Kidney epithelial cell (primary cell): ENCODE results near the gene GUCY2F. TPM values are rescaled to one million over a fixed set of nuclear protein-coding genes. Genes with fewer than 3 reads are reported as not detected.

Experiments
- DNase-seq: peaks from one replicate; pipeline ENCODE4 v3.0.0-alpha.2; 2010; ENCODE audit warnings: low read depth
- H3K27me3 ChIP-seq: 2 replicates; pipeline ENCODE4 v1.6.0; 2011; ENCODE audit warnings: low read length; ENCODE audit not compliant: control insufficient read depth, insufficient read depth
- H3K36me3 ChIP-seq: 2 replicates; pipeline ENCODE4 v1.5.1; 2011; ENCODE audit warnings: low read length; ENCODE audit not compliant: control insufficient read depth, insufficient read depth
- H3K4me3 ChIP-seq: 2 replicates; pipeline ENCODE4 v1.5.1; 2011; ENCODE audit warnings: low read depth, mild to moderate bottlenecking, control low read depth, low read length
- total RNA-seq: library from RNA; depleted of rRNA; stranded (reverse); fragments of >200 nt; gene quantifications from 2 replicates; pipeline ENCODE4 v1.2.3, GENCODE V29; 2015
- TF ChIP-seq, protein P1 (sequence below): IDR thresholded peaks from 2 replicates; pipeline ENCODE4 v1.5.1; 2011; ENCODE audit warnings: mild to moderate bottlenecking, moderate library complexity, low read length, control low read depth, inconsistent platforms; ENCODE audit not compliant: insufficient read depth, poor library complexity, severe bottlenecking

The GUCY2F gene
- total RNA-seq, 1 donor from 2014 or later: not detected

DNA sequence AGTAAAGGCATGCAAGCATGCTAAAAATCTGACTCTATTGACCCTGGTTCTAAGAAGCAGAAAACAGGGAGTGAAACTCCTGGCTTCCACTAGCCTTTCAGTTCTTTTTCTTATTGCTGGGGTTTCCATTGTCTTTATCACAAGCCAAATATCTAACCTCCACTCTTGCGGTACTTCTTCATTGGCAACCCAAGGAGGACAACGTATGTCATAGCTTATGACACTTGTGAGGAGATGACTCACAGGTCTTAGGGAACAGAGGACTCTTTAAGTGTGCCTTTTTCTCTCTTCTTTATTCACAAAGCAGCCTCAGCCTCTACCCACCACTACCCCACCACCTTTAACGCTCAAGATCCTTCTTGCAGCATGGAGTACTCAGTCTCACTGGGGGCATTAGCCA, 124.2 kb downstream of the GUCY2F start:
- H3K36me3 ChIP-seq: no peaks in the 10 kb centered on the region
- DNase-seq: no peak
- no peaks in the 10 kb centered on the region for H3K27me3 ChIP-seq
- H3K4me3 ChIP-seq: no peak overlapping the region
- TF ChIP-seq, protein P1, sequence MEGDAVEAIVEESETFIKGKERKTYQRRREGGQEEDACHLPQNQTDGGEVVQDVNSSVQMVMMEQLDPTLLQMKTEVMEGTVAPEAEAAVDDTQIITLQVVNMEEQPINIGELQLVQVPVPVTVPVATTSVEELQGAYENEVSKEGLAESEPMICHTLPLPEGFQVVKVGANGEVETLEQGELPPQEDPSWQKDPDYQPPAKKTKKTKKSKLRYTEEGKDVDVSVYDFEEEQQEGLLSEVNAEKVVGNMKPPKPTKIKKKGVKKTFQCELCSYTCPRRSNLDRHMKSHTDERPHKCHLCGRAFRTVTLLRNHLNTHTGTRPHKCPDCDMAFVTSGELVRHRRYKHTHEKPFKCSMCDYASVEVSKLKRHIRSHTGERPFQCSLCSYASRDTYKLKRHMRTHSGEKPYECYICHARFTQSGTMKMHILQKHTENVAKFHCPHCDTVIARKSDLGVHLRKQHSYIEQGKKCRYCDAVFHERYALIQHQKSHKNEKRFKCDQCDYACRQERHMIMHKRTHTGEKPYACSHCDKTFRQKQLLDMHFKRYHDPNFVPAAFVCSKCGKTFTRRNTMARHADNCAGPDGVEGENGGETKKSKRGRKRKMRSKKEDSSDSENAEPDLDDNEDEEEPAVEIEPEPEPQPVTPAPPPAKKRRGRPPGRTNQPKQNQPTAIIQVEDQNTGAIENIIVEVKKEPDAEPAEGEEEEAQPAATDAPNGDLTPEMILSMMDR: no peak

DNA sequence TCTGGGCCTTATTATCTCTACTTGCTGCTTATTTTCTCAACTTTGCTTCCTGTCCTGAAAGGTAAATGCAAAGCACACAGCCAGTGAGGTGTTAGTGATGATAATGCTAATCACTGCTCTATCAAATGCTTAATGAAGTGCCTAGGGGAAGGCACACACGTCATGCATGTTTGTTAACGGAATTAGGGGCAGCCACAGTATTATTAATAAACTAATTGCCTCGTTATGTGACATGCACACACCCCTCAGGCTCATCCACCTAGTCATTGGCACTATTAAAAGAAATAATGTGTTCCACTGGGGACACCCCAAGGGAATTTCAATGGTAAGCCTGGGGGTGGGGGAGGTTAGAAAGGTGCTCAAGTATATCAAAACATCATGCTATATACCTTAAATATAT, 125.2 kb downstream of the GUCY2F start:
- no peak for DNase-seq
- no peak overlapping the region for H3K4me3 ChIP-seq
- H3K36me3 ChIP-seq: no peaks in the 10 kb centered on the region
- TF ChIP-seq, protein P1: no peak
- peaks cover 5% of the 10 kb centered on the region for H3K27me3 ChIP-seq

DNA sequence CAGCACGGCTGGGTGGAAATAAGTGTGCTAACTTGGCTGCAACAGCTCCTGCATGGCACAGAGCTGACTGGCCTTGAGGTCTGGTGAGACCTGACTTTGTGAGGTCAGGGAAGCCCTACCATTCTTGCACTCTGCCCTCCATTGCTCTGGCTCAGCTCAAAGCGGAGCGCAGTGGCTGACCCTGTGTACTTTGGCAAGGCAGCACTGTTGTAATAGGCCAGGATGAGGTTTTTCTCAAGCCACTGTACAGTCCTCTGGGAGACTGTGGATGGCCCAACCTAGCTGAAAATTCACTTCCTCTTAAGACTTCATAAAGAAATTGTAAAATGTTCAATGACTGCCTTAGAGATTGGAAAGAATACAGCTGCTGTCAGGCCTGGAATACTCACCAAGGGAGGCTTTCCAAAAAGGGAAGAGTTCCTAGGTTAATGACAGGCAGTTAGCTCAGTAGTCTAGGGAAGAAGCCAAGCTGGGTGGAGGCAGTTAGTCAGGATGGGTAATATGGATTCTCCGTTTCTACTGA, 129.8 kb downstream of the GUCY2F start:
- H3K27me3 ChIP-seq: peaks cover 5% of the 10 kb centered on the region
- no peaks in the 10 kb centered on the region for H3K36me3 ChIP-seq
- no peak for DNase-seq
- no peak overlapping the region for H3K4me3 ChIP-seq
- TF ChIP-seq, protein P1: no peak

DNA sequence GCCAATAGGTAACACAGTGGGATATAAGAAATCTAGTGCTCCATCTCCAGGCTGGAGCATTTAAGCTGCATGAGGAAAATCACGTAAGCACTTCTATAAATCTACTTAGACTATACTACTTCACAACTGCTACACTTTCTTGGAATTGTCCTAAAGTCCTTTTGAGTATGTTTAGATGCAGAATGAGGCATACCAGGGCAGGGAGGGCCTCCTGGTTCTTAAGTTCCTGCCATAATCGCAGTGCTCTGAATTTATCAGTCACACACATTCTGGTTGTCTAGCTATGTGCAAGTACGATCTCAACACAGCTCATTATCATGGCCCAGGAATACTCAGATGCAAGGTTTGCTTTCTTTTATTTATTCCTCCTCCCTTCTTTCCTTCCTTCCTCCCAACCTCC, 130.3 kb downstream of the GUCY2F start:
- peaks cover 5% of the 10 kb centered on the region for H3K27me3 ChIP-seq
- H3K4me3 ChIP-seq: no peak overlapping the region
- DNase-seq: no peak
- no peaks in the 10 kb centered on the region for H3K36me3 ChIP-seq
- TF ChIP-seq, protein P1: no peak

DNA sequence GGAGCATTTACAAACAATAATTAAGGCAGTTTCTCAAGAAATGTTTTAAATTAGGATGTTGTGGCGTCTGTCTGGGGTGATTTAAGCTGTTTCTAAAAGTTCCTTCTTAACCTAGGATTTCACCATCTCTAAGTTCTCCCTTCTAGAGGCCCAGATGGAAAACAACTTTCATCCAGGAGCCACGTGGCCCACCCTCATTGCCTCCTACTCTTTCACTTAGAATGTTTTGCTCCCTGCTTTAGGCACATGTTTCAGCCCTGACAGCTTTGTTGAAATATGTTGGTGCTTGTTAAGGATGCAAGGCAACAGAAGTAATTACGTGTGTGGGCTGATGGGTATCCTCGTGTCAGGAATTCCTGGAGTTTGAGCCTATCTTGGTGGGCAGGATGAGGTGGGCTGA, 131.3 kb downstream of the GUCY2F start:
- DNase-seq: no peak
- Histone ChIP-seq H3K36me3 (no peaks in the 10 kb centered on the region), H3K27me3 (peaks cover 5% of the 10 kb centered on the region), H3K4me3 (no peak overlapping the region)
- TF ChIP-seq, protein P1: no peak

DNA sequence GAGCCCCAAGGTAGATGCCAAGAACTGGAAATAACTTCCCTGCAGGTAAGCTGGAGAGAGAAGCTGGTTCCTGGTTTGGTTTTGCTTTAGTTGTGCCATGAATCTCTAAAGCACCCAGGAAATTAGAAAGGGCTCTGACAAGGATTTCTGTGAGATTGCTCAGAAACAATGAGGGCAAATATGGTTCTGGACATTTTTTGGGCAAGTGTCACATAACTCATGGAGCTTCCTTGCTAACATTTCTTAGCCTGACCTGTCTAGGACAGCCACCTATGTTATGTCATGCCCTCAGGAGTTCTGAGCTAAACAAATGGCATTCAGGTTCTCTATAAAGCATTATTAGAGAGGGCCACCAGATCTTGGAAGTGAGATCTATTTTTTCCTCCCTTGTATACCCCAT, 131.8 kb downstream of the GUCY2F start:
- H3K36me3 ChIP-seq: no peaks in the 10 kb centered on the region
- TF ChIP-seq, protein P1: no peak
- peaks cover 5% of the 10 kb centered on the region for H3K27me3 ChIP-seq
- no peak for DNase-seq
- H3K4me3 ChIP-seq: no peak overlapping the region
